H1 (cell line): ENCODE measurements around the gene ID2. TPM values are rescaled to one million over a fixed set of nuclear protein-coding genes. Genes with fewer than 3 reads are reported as not detected.

Experiments
- ASH2L ChIP-seq: fragments of 200-600, 300-600 bp; sonication (generic); IDR thresholded peaks from one replicate; pipeline ENCODE4 v1.7.1; 2017; ENCODE audit warnings: low read length
- CHD1 ChIP-seq: IDR thresholded peaks from 2 replicates; pipeline ENCODE4 v1.6.1; 2012; ENCODE audit warnings: low read depth, low read length, improper control_type of control experiment
- CREB1 ChIP-seq: IDR thresholded peaks from 2 replicates; pipeline ENCODE4 v1.6.1; 2012; ENCODE audit warnings: inconsistent platforms
- CTBP2 ChIP-seq: IDR thresholded peaks from 2 replicates; pipeline ENCODE4 v1.7.0; 2011; ENCODE audit warnings: borderline replicate concordance, mild to moderate bottlenecking, moderate library complexity, mixed read lengths, low read length; ENCODE audit not compliant: insufficient read depth, insufficient read length
- HDAC2 ChIP-seq, 2 experiments: fragments of 300-600 bp in 1 of 2; sonication (generic) in 1 of 2; IDR thresholded peaks; 2 replicates each; pipeline ENCODE4 v1.6.1; 2011 to 2012; ENCODE audit warnings: low read depth in 2 of 2, low read length in 2 of 2, mild to moderate bottlenecking in 2 of 2, moderate library complexity in 2 of 2, borderline replicate concordance in 1 of 2, inconsistent platforms in 1 of 2
- POLR2AphosphoS5 ChIP-seq: IDR thresholded peaks from 2 replicates; pipeline ENCODE4 v1.6.1; 2011; ENCODE audit warnings: low read depth, low read length
- SP2 ChIP-seq: IDR thresholded peaks from 2 replicates; pipeline ENCODE4 v1.6.1; 2012; ENCODE audit warnings: mild to moderate bottlenecking, low read length, inconsistent platforms
- polyA plus RNA-seq, 7 experiments: library from polyadenylated mRNA; depleted of rRNA in 3 of 7; stranded (reverse) in 5 of 7; unstranded in 2 of 7; fragments of >200 nt in 5 of 7; fragments of 200-250 nt in 2 of 7; gene quantifications; 1 replicate in 5 of 7; 2 replicates in 1 of 7; 4 replicates in 1 of 7; pipeline versions ENCODE4 v1.2.1 to v1.2.3, GENCODE V29; 2011 to 2013; ENCODE audit warnings: missing spikeins in 2 of 7, mixed read lengths in 2 of 7
- total RNA-seq: library from RNA; stranded (reverse); fragmentation: NEBNext Ultra II Directional; extraction: Animal tissue kit (Norgen Biotek cat#: 25700); gene quantifications from 2 replicates; pipeline ENCODE4 v1.2.1, GENCODE V29; 2021
- TF ChIP-seq, protein P1 (sequence below), 3 experiments: IDR thresholded peaks; 1 replicate in 2 of 3; 2 replicates in 1 of 3; pipeline versions ENCODE4 v1.5.1 to v1.6.1; 2011; ENCODE audit warnings: low read length in 3 of 3, mild to moderate bottlenecking in 3 of 3, inconsistent platforms in 2 of 3, low read depth in 1 of 3, moderate library complexity in 1 of 3; ENCODE audit not compliant: insufficient read depth in 1 of 3; ENCODE audit errors: control extremely low read depth in 1 of 3

Gene ID2
- total and polyA plus RNA-seq, 2 of the 8 experiments (the other 6 are each of a cell fraction or from before 2014, with no cell fraction given) = 36.7 to 214 TPM

DNA sequence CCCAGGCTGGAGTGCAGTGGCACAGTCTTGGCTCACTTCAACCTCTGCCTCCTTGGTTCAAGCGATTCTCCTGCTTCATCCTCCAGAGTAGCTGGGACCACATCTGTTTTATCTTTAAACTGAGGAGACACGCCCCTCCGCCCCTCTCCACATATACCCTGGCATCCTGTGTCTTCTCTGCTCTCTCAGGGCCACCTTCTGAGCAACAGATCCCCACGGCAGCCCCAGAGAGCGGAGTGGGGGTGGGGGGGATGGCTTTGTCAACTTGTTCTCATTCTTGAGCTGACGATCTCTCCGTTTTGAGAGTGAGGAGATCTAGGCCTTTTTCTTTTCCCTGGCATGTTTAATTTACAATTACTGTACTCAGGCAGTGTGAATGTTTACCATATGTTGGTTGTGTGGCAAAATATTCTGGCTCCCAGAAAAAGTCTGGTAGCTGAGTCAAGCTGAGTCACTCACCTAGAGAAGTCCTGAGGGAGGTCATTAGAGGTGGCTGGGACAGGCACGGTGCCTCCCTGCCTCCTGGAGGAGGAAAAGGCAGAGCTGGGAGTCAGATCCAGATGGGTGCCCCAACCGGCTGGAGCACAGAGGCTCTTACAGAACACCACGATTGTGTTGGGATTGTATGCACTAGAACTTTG, 19.5 kb upstream of the ID2 start (continued):
- TF ChIP-seq CTBP2 = no peak
- no peak for TF ChIP-seq POLR2AphosphoS5
- no peak for TF ChIP-seq SP2
- TF ChIP-seq, protein P1, sequence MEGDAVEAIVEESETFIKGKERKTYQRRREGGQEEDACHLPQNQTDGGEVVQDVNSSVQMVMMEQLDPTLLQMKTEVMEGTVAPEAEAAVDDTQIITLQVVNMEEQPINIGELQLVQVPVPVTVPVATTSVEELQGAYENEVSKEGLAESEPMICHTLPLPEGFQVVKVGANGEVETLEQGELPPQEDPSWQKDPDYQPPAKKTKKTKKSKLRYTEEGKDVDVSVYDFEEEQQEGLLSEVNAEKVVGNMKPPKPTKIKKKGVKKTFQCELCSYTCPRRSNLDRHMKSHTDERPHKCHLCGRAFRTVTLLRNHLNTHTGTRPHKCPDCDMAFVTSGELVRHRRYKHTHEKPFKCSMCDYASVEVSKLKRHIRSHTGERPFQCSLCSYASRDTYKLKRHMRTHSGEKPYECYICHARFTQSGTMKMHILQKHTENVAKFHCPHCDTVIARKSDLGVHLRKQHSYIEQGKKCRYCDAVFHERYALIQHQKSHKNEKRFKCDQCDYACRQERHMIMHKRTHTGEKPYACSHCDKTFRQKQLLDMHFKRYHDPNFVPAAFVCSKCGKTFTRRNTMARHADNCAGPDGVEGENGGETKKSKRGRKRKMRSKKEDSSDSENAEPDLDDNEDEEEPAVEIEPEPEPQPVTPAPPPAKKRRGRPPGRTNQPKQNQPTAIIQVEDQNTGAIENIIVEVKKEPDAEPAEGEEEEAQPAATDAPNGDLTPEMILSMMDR (IDR thresholded peaks at IDR 0.05; ENCODE audit: control extremely low read depth in 1 of 3, insufficient read depth in 1 of 3, low read depth in 1 of 3, low read length in 3 of 3) = no peak
- TF ChIP-seq ASH2L = no peak
- no peak for TF ChIP-seq CREB1
- no peak for TF ChIP-seq CHD1
- no peak for TF ChIP-seq HDAC2 (IDR thresholded peaks at IDR 0.05; ENCODE audit: borderline replicate concordance in 1 of 2, low read depth in 2 of 2, low read length in 2 of 2)
